NT2/D1 (cell line): Measurements from ENCODE around the gene HOPX.

ENCODE experiments used
- SUZ12 ChIP-seq: IDR thresholded peaks from 2 replicates; pipeline ENCODE4 v1.6.1; 2011; ENCODE audit not compliant: insufficient read length, insufficient read depth; ENCODE audit errors: extremely low read depth
- YY1 ChIP-seq: IDR thresholded peaks from 2 replicates; pipeline ENCODE4 v1.6.1; 2011; ENCODE audit not compliant: insufficient read length, insufficient read depth
- ZNF274 ChIP-seq: IDR thresholded peaks from 2 replicates; pipeline ENCODE4 v1.6.1; 2011; ENCODE audit warnings: mild to moderate bottlenecking, low read depth, low read length

- TF ChIP-seq ZNF274 (no peak), YY1 (no peak), SUZ12 (no peak)
Observed at GRCh38 chr4:56637154-56637553, 43.9 kb downstream of the HOPX start.
